Measurements from ENCODE around the gene CCDC57.

The CCDC57 gene

GRCh38 chr17:82246040-82246364 is 33.4 kb upstream of the CCDC57 start:
- no peak for DNase-seq (ENCODE audit: low read depth)

GRCh38 chr17:82245134-82246039 is 32.7 kb upstream of the CCDC57 start:
- peak; percentile 26 for DNase-seq (ENCODE audit: low read depth)

GRCh38 chr17:82244413-82245133 is 31.9 kb upstream of the CCDC57 start:
- DNase-seq (ENCODE audit: low read depth) = peak; percentile 59

GRCh38 chr17:82243648-82244412 is 31.2 kb upstream of the CCDC57 start:
- peak; percentile 33 for DNase-seq (ENCODE audit: low read depth)

- DNase-seq (ENCODE audit: low read depth) = peak; percentile 83
These were observed 30.5 kb upstream of the CCDC57 start for GRCh38 chr17:82242977-82243647.

GRCh38 chr17:82242698-82242976 is 30.0 kb upstream of the CCDC57 start:
- no peak for DNase-seq (ENCODE audit: low read depth)

GRCh38 chr17:82241926-82242697 is 29.5 kb upstream of the CCDC57 start:
- no peak for DNase-seq (ENCODE audit: low read depth)

GRCh38 chr17:82241183-82241925 is 28.7 kb upstream of the CCDC57 start:
- DNase-seq (ENCODE audit: low read depth) = peak; percentile 85

GRCh38 chr17:82240506-82241182 is 28.0 kb upstream of the CCDC57 start:
- DNase-seq (ENCODE audit: low read depth) = peak; percentile 32

GRCh38 chr17:82239926-82240505 is 27.4 kb upstream of the CCDC57 start:
- peak; percentile 21 for DNase-seq (ENCODE audit: low read depth)

GRCh38 chr17:82239401-82239925 is 26.8 kb upstream of the CCDC57 start:
- DNase-seq (ENCODE audit: low read depth) = peak; percentile 38

- DNase-seq (ENCODE audit: low read depth) = peak; percentile 95
These were observed 26.0 kb upstream of the CCDC57 start for GRCh38 chr17:82238472-82239201.

- DNase-seq (ENCODE audit: low read depth) = no peak
These were observed 25.3 kb upstream of the CCDC57 start for GRCh38 chr17:82237746-82238471.

- peak; percentile 11 for DNase-seq (ENCODE audit: low read depth)
These were observed 24.6 kb upstream of the CCDC57 start for GRCh38 chr17:82237083-82237745.

- DNase-seq (ENCODE audit: low read depth) = peak; percentile 57
These were observed 23.7 kb upstream of the CCDC57 start for GRCh38 chr17:82236142-82236971.

GRCh38 chr17:82235775-82236141 is 23.1 kb upstream of the CCDC57 start:
- DNase-seq (ENCODE audit: low read depth) = no peak
